Endothelial cell of umbilical vein (primary cell): ENCODE measurements around the gene NANOS2.

Source experiments
- EZH2 ChIP-seq: IDR thresholded peaks from 2 replicates; pipeline ENCODE4 v1.6.1; 2012; ENCODE audit warnings: borderline replicate concordance, low read depth, mild to moderate bottlenecking, moderate library complexity, low read length, inconsistent platforms; ENCODE audit not compliant: severe bottlenecking
- FOS ChIP-seq: IDR thresholded peaks from 2 replicates; pipeline ENCODE4 v1.6.1; 2011; ENCODE audit warnings: mild to moderate bottlenecking, low read length, moderate library complexity, borderline replicate concordance; ENCODE audit not compliant: insufficient read depth
- JUN ChIP-seq: IDR thresholded peaks from 2 replicates; pipeline ENCODE4 v1.6.1; 2011; ENCODE audit warnings: borderline replicate concordance, low read depth; ENCODE audit not compliant: insufficient read length, insufficient read depth
- POLR2A ChIP-seq: IDR thresholded peaks from 2 replicates; pipeline ENCODE4 v1.6.1; 2012; ENCODE audit warnings: low read depth, mild to moderate bottlenecking, control low read depth, low read length
- POLR2AphosphoS5 ChIP-seq: IDR thresholded peaks from 2 replicates; pipeline ENCODE4 v1.6.1; 2012; ENCODE audit warnings: low read depth, mild to moderate bottlenecking, control low read depth, low read length, moderate library complexity; ENCODE audit not compliant: insufficient read depth
- TF ChIP-seq, protein P1 (sequence below), 2 donors: IDR thresholded peaks; 1 replicate in 1 of 2; 2 replicates in 1 of 2; pipeline ENCODE4 v1.5.1; 2011; ENCODE audit warnings: low read length in 2 of 2, mild to moderate bottlenecking in 2 of 2, moderate library complexity in 2 of 2, control low read depth in 1 of 2, inconsistent platforms in 1 of 2, low read depth in 1 of 2; ENCODE audit not compliant: insufficient read depth in 1 of 2; ENCODE audit errors: extremely low read depth in 1 of 2
- TF ChIP-seq, protein P2 (sequence below): IDR thresholded peaks from 2 replicates; pipeline ENCODE4 v1.6.1; 2011; ENCODE audit not compliant: insufficient read depth, insufficient read length

- TF ChIP-seq, protein P1, sequence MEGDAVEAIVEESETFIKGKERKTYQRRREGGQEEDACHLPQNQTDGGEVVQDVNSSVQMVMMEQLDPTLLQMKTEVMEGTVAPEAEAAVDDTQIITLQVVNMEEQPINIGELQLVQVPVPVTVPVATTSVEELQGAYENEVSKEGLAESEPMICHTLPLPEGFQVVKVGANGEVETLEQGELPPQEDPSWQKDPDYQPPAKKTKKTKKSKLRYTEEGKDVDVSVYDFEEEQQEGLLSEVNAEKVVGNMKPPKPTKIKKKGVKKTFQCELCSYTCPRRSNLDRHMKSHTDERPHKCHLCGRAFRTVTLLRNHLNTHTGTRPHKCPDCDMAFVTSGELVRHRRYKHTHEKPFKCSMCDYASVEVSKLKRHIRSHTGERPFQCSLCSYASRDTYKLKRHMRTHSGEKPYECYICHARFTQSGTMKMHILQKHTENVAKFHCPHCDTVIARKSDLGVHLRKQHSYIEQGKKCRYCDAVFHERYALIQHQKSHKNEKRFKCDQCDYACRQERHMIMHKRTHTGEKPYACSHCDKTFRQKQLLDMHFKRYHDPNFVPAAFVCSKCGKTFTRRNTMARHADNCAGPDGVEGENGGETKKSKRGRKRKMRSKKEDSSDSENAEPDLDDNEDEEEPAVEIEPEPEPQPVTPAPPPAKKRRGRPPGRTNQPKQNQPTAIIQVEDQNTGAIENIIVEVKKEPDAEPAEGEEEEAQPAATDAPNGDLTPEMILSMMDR (IDR thresholded peaks at IDR 0.05; ENCODE audit: extremely low read depth in 1 of 2, insufficient read depth in 1 of 2, low read depth in 1 of 2, low read length in 2 of 2), result no peak
- TF ChIP-seq POLR2AphosphoS5 (no peak), EZH2 (no peak), POLR2A (no peak), JUN (no peak), FOS (no peak)
- TF ChIP-seq, protein P2, sequence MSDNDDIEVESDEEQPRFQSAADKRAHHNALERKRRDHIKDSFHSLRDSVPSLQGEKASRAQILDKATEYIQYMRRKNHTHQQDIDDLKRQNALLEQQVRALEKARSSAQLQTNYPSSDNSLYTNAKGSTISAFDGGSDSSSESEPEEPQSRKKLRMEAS, result no peak
Measured at GRCh38 chr19:45962021-45962420, 47.4 kb upstream of the NANOS2 start.
